WTC11 (cell line): ENCODE results near the gene UTY. TPM values are rescaled to one million over a fixed set of nuclear protein-coding genes. Genes with fewer than 3 reads are reported as not detected.

ENCODE experiments used
- ATAC-seq: fragments of 200-7000 bp; cut with Tn5 transposase; 2 replicates; pipeline ENCODE4 v1.10.0; 2021; ENCODE audit warnings: mild to moderate bottlenecking, moderate library complexity
- CTCF ChIA-PET: fragments of 300-600 bp; sonication (Branson Sonifier 250); formaldehyde crosslinking; loops from one replicate; lab custom pipeline; 2021; ENCODE audit warnings: antibody characterized with exemption; lab: Charles Lee
- POLR2A ChIA-PET: fragments of 350-600 bp; sonication (Branson Sonifier 250); formaldehyde crosslinking; loops from one replicate; lab custom pipeline; 2021; ENCODE audit warnings: antibody characterized with exemption; lab: Charles Lee
- DNase-seq: peaks from one replicate; pipeline ENCODE4 v3.0.0; 2021; ENCODE audit warnings: low spot score
- H3K27ac Mint-ChIP-seq: 2 replicates; pipeline ENCODE4 v1.8.0; 2021; ENCODE audit warnings: mixed read lengths
- H3K27me3 Mint-ChIP-seq: 2 replicates; pipeline ENCODE4 v1.8.0; 2021; ENCODE audit warnings: low read depth, mild to moderate bottlenecking, moderate library complexity, mixed read lengths
- H3K36me3 Mint-ChIP-seq: 2 replicates; pipeline ENCODE4 v1.8.0; 2021; ENCODE audit warnings: mixed read lengths
- H3K4me1 Mint-ChIP-seq: 2 replicates; pipeline ENCODE4 v1.8.0; 2022; ENCODE audit warnings: mixed read lengths
- H3K4me3 Mint-ChIP-seq: 2 replicates; pipeline ENCODE4 v1.8.0; 2021; ENCODE audit warnings: mild to moderate bottlenecking, moderate library complexity, mixed read lengths
- H3K9me3 Mint-ChIP-seq: 2 replicates; pipeline ENCODE4 v1.8.0; 2021; ENCODE audit warnings: mixed read lengths
- AR ChIP-seq: fragments of 250-450 bp; sonication (Bioruptor Pico); IDR thresholded peaks from 2 replicates; pipeline ENCODE4 v1.9.0; 2021; ENCODE audit warnings: mild to moderate bottlenecking
- ARID4B ChIP-seq: sonication (generic); formaldehyde crosslinking; IDR thresholded peaks from 2 replicates; pipeline ENCODE4 v1.8.0; 2023; ENCODE audit warnings: missing genetic modification reagents, mild to moderate bottlenecking, borderline replicate concordance
- CREB1 ChIP-seq: sonication (generic); formaldehyde crosslinking; IDR thresholded peaks from 2 replicates; pipeline ENCODE4 v1.8.0; 2023; ENCODE audit warnings: mild to moderate bottlenecking, missing genetic modification reagents
- ERG ChIP-seq: fragments of 250-450 bp; sonication (Bioruptor Pico); IDR thresholded peaks from 2 replicates; pipeline ENCODE4 v1.8.0; 2021; ENCODE audit warnings: mild to moderate bottlenecking
- HMGA2 ChIP-seq: fragments of 250-450 bp; sonication (Bioruptor Pico); IDR thresholded peaks from 2 replicates; pipeline ENCODE4 v1.4.0; 2021; ENCODE audit warnings: mild to moderate bottlenecking, moderate library complexity
- IRF1 ChIP-seq: sonication (generic); formaldehyde crosslinking; IDR thresholded peaks from 2 replicates; pipeline ENCODE4 v1.8.0; 2023; ENCODE audit warnings: missing genetic modification reagents
- JAZF1 ChIP-seq: fragments of 250-450 bp; sonication (Bioruptor Pico); IDR thresholded peaks from 2 replicates; pipeline ENCODE4 v1.9.0; 2021; ENCODE audit warnings: moderate library complexity, mild to moderate bottlenecking, inconsistent platforms
- MAX ChIP-seq: sonication (generic); formaldehyde crosslinking; IDR thresholded peaks from 2 replicates; pipeline ENCODE4 v1.8.0; 2022; ENCODE audit warnings: mild to moderate bottlenecking, missing genetic modification reagents
- NR1H2 ChIP-seq: sonication (generic); formaldehyde crosslinking; IDR thresholded peaks from 2 replicates; pipeline ENCODE4 v1.9.0; 2021; ENCODE audit warnings: mild to moderate bottlenecking, moderate library complexity, missing genetic modification reagents
- NR2C2 ChIP-seq: sonication (generic); formaldehyde crosslinking; IDR thresholded peaks from 2 replicates; pipeline ENCODE4 v1.8.0; 2022; ENCODE audit warnings: mild to moderate bottlenecking, missing genetic modification reagents
- NR3C1 ChIP-seq: sonication (generic); formaldehyde crosslinking; conservative IDR thresholded peaks from 2 replicates; pipeline ENCODE4 v1.8.1; 2023; ENCODE audit warnings: low read depth, mild to moderate bottlenecking, missing genetic modification reagents
- RORB ChIP-seq: fragments of 250-450 bp; sonication (Bioruptor Pico); IDR thresholded peaks from 2 replicates; pipeline ENCODE4 v1.9.0; 2021; ENCODE audit warnings: mild to moderate bottlenecking
- SMAD3 ChIP-seq: sonication (generic); formaldehyde crosslinking; IDR thresholded peaks from 2 replicates; pipeline ENCODE4 v1.8.0; 2022; ENCODE audit warnings: missing genetic modification reagents, mild to moderate bottlenecking, borderline replicate concordance
- TEAD1 ChIP-seq: sonication (generic); formaldehyde crosslinking; IDR thresholded peaks from 2 replicates; pipeline ENCODE4 v1.8.0; 2022; ENCODE audit warnings: mild to moderate bottlenecking, missing genetic modification reagents
- ZNF281 ChIP-seq: sonication (generic); formaldehyde crosslinking; IDR thresholded peaks from 2 replicates; pipeline ENCODE4 v1.8.0; 2023; ENCODE audit warnings: mild to moderate bottlenecking, missing genetic modification reagents
- ZSCAN18 ChIP-seq: fragments of 250-450 bp; sonication (Bioruptor Pico); IDR thresholded peaks from 2 replicates; pipeline ENCODE4 v2.1.2; 2022; ENCODE audit warnings: mild to moderate bottlenecking, moderate library complexity
- total RNA-seq: library from RNA; stranded (reverse); gene quantifications from 3 replicates; pipeline ENCODE4 v1.2.3, GENCODE V29; 2021

Gene UTY
- total RNA-seq, 1 experiment from 2014 or later: 23.3 TPM

GRCh38 chrY:13381110-13381683 lies 98.6 kb downstream of the UTY start:
- Mint-ChIP-seq H3K27me3 (no peaks in the 10 kb centered on the region), H3K9me3 (no peaks in the 10 kb centered on the region), H3K27ac (peak overlapping the region; percentile 89), H3K36me3 (0 out of 2 replicates have a peak, but pooled peaks cover 2% of the 10 kb centered on the region), H3K4me3 (no peak overlapping the region), H3K4me1 (peaks cover 20% of the 10 kb centered on the region)
- no peak for ATAC-seq
- POLR2A ChIA-PET: no interaction called here
- DNase-seq: no peak
- CTCF ChIA-PET: interaction anchor here (0.6 kb wide), 2 partner anchors 13 to 37 kb away, joined by 3 read pairs; no protein-coding TSS in a partner anchor
- TF ChIP-seq HMGA2 (CRISPR knock-in tag) (no peak), JAZF1 (CRISPR knock-in tag) (no peak), AR (no peak), NR3C1 (CRISPR knock-in tag) (no peak), NR1H2 (CRISPR knock-in tag) (no peak), RORB (CRISPR knock-in tag) (no peak), IRF1 (CRISPR knock-in tag) (no peak), NR2C2 (no peak), TEAD1 (CRISPR knock-in tag) (no peak)

GRCh38 chrY:13370868-13371800 lies 108.7 kb downstream of the UTY start:
- no peak overlapping the region; the same call in 1 of the 2 replicates for H3K27ac Mint-ChIP-seq
- H3K27me3 Mint-ChIP-seq: no peaks in the 10 kb centered on the region
- H3K4me1 Mint-ChIP-seq: no peaks in the 10 kb centered on the region
- POLR2A ChIA-PET: no interaction called here
- no peaks in the 10 kb centered on the region for H3K36me3 Mint-ChIP-seq
- DNase-seq (no peak), ATAC-seq (no peak)
- H3K4me3 Mint-ChIP-seq: no peak overlapping the region
- CTCF ChIA-PET: no interaction called here
- no peaks in the 10 kb centered on the region for H3K9me3 Mint-ChIP-seq
- TF ChIP-seq ZSCAN18 (CRISPR knock-in tag): no peak
- TF ChIP-seq CREB1 (CRISPR knock-in tag): no peak
- TF ChIP-seq ERG: no peak
- TF ChIP-seq MAX (CRISPR knock-in tag): no peak
- no peak for TF ChIP-seq ARID4B (CRISPR knock-in tag)
- TF ChIP-seq ZNF281 (CRISPR knock-in tag): no peak
- no peak for TF ChIP-seq SMAD3 (CRISPR knock-in tag)
- TF ChIP-seq, all 79 proteins: peak for 0
